ENCODE data around the gene FUBP3.
A peak's percentile ranks its signal among the peaks of the same experiment; 100 is the strongest.

The FUBP3 gene

DNA sequence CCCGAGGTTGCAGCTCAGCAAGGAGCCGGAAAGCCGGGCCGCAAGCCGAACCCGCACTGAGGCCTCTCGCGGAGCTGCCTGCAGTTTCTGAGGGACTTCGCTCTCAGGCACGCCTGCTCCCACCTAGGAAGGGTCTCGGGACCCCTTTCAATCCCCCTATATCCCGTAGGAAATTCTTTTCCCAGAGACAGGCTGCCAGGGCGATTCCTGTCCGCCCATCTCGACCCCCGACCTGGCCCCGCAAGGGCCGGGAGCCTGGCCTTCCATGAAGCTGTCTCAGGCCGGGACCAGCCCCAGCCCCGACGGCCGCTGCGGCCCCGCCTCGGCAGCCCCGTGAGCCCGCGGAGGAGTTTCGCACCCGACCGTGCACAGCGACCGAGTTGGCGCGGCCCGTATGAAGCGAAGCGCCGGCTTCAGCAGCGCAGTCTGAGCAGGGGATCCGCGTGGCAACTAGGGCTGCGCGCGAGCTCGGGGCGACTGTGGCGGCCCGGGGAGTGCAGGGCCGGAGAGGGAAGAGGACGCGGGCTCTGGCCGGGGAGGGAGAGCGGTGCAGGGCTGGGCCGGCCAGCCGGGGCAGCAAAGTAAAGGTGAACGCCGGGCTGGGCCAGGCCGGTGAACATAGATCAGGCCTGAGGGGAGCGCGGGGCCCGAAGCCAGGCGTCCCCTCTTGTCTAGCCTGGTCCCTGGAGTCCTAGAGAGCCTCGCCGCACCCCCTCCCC, 84.0 kb downstream of the FUBP3 start:
- Mint-ChIP-seq H3K36me3 (peaks cover 1 to 5% of the 10 kb centered on the region in 2 donors), H3K27me3 (peaks cover 60 to 97% of the 10 kb centered on the region in 2 donors), H3K27ac (peak overlapping the region; percentile 82), H3K9me3 (no peaks in the 10 kb centered on the region), H3K4me3 (peak overlapping the region; percentile 50 to 73), H3K4me1 (peaks cover 28 to 69% of the 10 kb centered on the region in 2 donors)
- no peak for DNase-seq
- peak in 1 of 2 donors; percentile 28 for ATAC-seq (replicated peaks)

DNA sequence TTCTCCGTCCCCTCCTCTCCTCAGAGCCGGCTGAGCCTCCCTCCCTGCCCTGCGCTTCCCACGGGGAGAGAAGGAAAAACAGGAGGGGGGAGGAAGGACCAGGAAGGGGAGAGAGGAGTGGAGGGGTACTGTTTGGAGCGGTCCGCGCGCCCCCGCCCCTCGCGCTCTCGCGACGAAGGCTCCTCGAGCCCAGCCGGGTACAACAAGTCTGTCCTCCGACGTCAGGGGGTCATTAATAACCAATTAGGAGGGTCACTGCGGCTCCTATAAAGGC, 84.5 kb downstream of the FUBP3 start:
- Mint-ChIP-seq H3K9me3 (no peaks in the 10 kb centered on the region), H3K36me3 (peaks cover 1 to 3% of the 10 kb centered on the region in 2 donors), H3K27ac (peak overlapping the region; percentile 82), H3K4me3 (peak overlapping the region; percentile 50 to 73), H3K27me3 (peaks cover 60 to 97% of the 10 kb centered on the region in 2 donors), H3K4me1 (peaks cover 28 to 69% of the 10 kb centered on the region in 2 donors)
- ATAC-seq (replicated peaks) (no peak), DNase-seq (no peak)

DNA sequence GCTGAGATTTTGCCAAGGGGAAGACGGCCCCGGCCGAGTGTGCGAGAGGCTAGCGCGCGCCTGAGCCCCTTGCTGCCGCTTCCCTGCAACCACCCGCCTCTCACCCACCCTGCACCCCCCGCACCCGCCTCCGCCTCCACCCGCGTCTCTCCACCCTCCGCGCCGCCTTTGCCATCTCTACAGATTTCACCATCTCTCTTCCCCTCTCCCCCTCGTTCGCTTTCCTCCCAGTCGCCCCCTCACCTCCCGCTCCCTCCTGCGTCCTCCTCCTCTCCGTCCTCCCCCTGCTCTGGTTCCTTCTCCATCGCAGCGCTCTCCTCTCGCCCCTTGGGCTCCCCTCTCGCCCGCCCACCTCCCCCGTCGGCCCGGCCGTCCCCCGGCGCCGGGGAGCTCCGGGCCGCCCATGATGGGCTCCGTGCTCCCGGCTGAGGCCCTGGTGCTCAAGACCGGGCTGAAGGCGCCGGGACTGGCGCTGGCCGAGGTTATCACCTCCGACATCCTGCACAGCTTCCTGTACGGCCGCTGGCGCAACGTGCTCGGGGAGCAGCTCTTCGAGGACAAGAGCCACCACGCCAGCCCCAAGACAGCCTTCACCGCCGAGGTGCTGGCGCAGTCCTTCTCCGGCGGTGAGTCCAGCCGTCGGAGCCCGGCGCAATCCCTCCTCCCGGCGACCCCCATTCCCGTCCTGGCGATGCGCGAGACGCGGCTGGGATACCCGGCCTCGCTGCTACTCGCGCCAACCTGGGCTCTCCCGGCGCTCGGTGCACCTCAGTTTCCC, 85.1 kb downstream of the FUBP3 start, which contains the start of gene PRDM12:
TSS of gene PRDM12 (plus strand) at position 344 of the 778 bp plus-strand sequence. CDS start at position 404, 60 bp downstream.
- ATAC-seq (replicated peaks) (no peak), DNase-seq (no peak)
- Mint-ChIP-seq H3K27me3 (peaks cover 59 to 94% of the 10 kb centered on the region in 2 donors), H3K9me3 (no peaks in the 10 kb centered on the region), H3K4me1 (peaks cover 28 to 69% of the 10 kb centered on the region in 2 donors), H3K4me3 (peak within 1 kb of the TSS; percentile 73 to 75), H3K36me3 (peaks cover 1 to 3% of the 10 kb centered on the region in 2 donors), H3K27ac (peak within 1 kb of the TSS; percentile 89)

DNA sequence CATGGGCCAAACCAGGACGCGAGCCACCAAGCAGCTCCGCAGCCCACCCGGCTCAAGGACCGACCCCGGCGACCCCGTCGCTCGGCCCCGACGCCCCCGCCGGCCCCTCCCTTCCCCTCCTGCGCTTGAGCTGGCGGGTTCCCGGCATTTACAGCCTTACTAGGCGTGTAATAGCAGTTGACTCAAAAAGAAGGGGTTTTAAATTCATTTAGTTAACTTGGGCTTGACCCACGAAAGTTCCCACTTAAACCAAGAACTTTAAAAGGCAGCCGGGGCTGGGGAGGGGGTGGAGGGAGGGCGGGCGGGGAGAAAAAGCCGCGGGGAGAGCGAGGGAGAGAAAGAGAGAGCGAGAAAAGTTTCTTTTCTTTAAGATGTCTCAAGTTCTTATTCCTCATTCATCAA, 85.7 kb downstream of the FUBP3 start:
- peak overlapping the region; percentile 89 for H3K27ac Mint-ChIP-seq
- DNase-seq = no peak
- H3K36me3 Mint-ChIP-seq = peaks cover 0 to 3% of the 10 kb centered on the region in 2 donors
- peaks cover 26 to 64% of the 10 kb centered on the region in 2 donors for H3K4me1 Mint-ChIP-seq
- H3K27me3 Mint-ChIP-seq = peaks cover 54 to 92% of the 10 kb centered on the region in 2 donors
- ATAC-seq (replicated peaks) = no peak
- H3K9me3 Mint-ChIP-seq = no peaks in the 10 kb centered on the region
- peak overlapping the region; percentile 43 to 75 for H3K4me3 Mint-ChIP-seq

DNA sequence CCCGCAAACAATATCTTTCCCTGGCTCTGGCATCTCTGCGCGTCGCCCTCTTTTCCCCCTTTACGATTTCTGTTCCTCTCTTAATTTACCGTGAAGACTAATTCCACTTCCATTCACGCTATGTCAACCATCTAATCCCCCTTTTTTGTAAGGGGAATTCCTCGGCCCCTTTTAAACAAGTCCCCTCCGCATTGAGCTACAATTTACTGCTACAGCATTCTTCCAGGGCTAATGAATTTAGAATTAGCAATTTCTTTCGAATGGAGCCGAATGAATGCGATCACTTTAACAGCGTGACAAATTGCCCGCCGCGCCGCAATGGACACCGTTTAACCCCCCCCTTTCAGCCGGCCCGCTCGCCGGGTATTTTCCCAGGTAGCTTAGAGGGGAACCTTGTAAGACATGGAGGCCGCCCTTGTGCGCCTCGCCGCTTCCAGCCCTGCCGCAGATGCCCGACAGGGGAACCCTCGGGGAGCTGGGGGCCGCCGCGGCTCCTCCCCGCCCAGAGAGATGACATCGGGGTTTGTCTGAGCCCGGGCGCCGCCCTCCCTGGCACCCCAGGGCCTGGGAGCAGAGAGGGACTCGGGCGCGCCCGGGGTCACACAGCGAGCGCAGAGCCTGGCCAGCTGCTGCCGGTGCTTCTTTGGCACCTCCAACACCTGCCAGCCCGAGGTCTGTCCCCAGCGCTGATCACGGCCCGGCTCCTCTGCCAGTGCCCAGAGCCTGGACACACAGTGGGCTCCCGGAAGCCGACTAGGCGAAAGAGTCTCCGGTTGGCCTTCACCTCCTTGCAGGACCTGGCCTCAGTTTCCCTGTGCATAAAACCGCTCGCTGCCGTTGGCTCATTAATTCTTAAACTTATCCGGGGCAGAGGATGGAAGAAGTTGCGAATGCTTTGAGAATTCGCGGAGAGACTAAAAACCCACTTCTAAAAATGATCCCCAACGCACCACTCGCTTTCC, 86.3 kb downstream of the FUBP3 start:
- Mint-ChIP-seq H3K27ac (peak overlapping the region; percentile 89), H3K9me3 (no peaks in the 10 kb centered on the region), H3K36me3 (peaks cover 0 to 3% of the 10 kb centered on the region in 2 donors), H3K4me1 (peaks cover 26 to 63% of the 10 kb centered on the region in 2 donors), H3K27me3 (peaks cover 58 to 95% of the 10 kb centered on the region in 2 donors), H3K4me3 (peak overlapping the region; percentile 66 to 75)
- ATAC-seq (replicated peaks) (peak; percentile 45 to 59), DNase-seq (no peak)

DNA sequence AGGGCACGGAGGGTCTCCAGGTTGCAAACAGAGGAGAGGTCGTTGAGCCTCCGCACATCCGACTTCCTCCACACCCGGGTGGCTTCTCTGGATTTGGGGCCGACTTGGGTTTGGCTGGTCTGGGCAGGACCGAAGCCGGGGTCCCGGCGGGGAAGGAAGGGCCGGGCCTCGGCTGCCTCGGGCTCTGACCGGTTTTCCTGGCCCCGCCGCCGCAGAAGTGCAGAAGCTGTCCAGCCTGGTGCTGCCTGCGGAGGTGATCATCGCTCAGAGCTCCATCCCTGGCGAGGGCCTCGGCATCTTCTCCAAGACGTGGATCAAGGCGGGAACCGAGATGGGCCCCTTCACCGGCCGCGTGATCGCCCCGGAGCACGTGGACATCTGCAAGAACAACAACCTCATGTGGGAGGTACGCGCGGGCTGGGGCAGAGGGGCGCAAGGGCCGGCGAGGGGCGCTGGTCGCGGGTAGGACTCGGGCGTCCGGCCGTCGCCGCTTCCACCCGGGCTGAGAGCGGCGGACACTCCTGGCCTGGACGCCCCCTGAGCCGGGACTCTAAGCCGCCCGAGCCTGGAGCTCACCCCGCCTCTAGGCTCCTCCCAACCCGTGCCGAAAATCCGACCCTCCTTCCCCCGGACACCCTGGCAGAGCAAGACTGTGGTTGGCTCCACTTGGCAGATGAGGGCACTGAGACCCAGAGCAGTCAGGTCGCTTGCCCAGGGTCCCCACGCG, 87.2 kb downstream of the FUBP3 start:
- Mint-ChIP-seq H3K9me3 (no peaks in the 10 kb centered on the region), H3K27me3 (peaks cover 59 to 88% of the 10 kb centered on the region in 2 donors), H3K36me3 (peaks cover 0 to 3% of the 10 kb centered on the region in 2 donors), H3K4me3 (peak overlapping the region in 1 of 2 donors; percentile 16), H3K27ac (peak overlapping the region; percentile 47), H3K4me1 (peaks cover 24 to 55% of the 10 kb centered on the region in 2 donors)
- DNase-seq = no peak
- ATAC-seq (replicated peaks) = no peak

DNA sequence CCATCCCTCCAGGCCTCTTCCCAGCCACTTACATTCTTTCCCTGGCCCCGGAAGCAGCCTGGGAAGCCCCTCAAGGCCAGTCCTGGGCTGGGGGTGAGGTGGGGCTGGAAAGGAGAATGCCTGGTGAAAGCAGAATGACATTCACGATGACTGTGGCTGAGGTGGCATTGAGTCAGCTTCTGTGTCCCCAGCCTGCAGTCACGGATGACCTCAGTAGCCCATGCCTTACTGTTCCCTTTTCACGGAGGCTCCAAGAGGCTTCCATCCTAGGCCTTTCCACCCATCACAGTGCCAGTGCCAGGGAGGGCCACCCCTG, 87.7 kb downstream of the FUBP3 start:
- H3K4me1 Mint-ChIP-seq = peaks cover 20 to 50% of the 10 kb centered on the region in 2 donors
- no peak for ATAC-seq (replicated peaks)
- H3K9me3 Mint-ChIP-seq = no peaks in the 10 kb centered on the region
- H3K36me3 Mint-ChIP-seq = peaks cover 0 to 3% of the 10 kb centered on the region in 2 donors
- H3K4me3 Mint-ChIP-seq = peak overlapping the region in 1 of 2 donors; percentile 16
- peaks cover 53 to 83% of the 10 kb centered on the region in 2 donors for H3K27me3 Mint-ChIP-seq
- no peak for DNase-seq
- peak overlapping the region; percentile 47 for H3K27ac Mint-ChIP-seq

DNA sequence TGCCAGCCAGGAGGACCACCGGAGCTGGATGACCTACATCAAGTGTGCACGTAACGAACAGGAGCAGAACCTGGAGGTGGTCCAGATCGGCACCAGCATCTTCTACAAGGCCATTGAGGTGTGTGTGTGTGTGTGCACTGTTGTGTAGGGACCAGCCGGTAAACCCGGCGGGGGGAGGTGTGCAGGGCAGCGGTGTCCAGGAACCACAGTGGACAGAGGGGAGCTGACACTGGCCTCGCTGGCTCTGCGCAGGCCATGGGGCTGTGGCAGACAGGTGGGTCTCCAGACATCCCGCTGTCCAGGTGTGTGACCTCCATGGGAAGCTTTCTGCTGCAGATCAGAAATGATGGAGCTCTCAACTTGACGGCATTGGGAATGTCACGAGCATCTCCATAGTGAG, 88.8 kb downstream of the FUBP3 start:
- Mint-ChIP-seq H3K4me1 (peaks cover 13 to 38% of the 10 kb centered on the region in 2 donors), H3K4me3 (no peak overlapping the region), H3K27ac (no peak overlapping the region), H3K36me3 (peaks cover 0 to 3% of the 10 kb centered on the region in 2 donors), H3K27me3 (peaks cover 46 to 82% of the 10 kb centered on the region in 2 donors), H3K9me3 (no peaks in the 10 kb centered on the region)
- DNase-seq = no peak
- ATAC-seq (replicated peaks) = no peak

DNA sequence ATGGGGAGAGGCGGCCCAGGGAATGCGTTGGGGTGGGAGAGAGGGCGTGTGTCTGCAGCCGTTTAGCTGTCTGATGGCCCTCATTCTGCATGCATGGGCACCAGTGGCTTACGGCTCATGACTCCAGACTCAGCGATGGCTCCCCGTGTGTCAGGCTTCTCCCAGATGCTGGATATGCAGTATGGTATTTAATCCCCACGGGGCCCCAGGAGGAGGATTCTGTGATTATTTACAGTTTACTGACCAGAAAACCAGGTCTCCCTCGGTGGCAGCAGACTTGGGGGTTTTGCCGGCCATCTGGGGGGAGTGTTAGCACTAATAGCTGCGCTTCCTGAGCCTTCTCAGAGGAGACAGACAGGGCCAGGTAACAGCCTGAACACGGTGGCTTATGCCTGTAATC, 89.3 kb downstream of the FUBP3 start:
- Mint-ChIP-seq H3K9me3 (no peaks in the 10 kb centered on the region), H3K4me3 (no peak overlapping the region), H3K36me3 (peaks cover 0 to 3% of the 10 kb centered on the region in 2 donors), H3K4me1 (peaks cover 13 to 34% of the 10 kb centered on the region in 2 donors), H3K27me3 (peaks cover 45 to 78% of the 10 kb centered on the region in 2 donors), H3K27ac (no peak overlapping the region)
- no peak for DNase-seq
- ATAC-seq (replicated peaks) = no peak

DNA sequence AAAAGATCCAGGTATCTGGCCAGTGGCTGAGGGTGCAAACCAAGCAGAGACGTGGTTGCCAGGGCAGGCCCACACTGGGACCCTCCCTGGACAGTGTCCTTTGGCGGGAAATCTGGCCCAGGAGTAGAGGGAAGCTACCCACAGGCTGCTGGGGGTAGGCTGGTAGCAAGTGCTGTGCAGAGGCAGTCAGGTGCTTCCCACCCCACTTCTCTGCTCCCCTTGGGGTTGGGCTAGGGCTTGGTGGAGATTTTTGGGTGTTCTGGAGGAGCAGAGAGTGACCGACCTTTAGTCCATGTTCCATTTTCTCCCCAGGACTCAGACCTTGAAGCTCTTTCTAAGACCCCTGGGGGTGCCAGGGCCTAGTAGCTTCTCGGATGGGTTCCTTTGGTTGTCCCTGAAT, 90.6 kb downstream of the FUBP3 start:
- H3K4me1 Mint-ChIP-seq = peaks cover 7 to 22% of the 10 kb centered on the region in 2 donors
- DNase-seq (no peak), ATAC-seq (replicated peaks) (no peak)
- H3K27ac Mint-ChIP-seq = no peak overlapping the region
- no peaks in the 10 kb centered on the region for H3K9me3 Mint-ChIP-seq
- H3K36me3 Mint-ChIP-seq = peaks cover 0 to 3% of the 10 kb centered on the region in 2 donors
- H3K4me3 Mint-ChIP-seq = no peak overlapping the region
- H3K27me3 Mint-ChIP-seq = peaks cover 39 to 65% of the 10 kb centered on the region in 2 donors

DNA sequence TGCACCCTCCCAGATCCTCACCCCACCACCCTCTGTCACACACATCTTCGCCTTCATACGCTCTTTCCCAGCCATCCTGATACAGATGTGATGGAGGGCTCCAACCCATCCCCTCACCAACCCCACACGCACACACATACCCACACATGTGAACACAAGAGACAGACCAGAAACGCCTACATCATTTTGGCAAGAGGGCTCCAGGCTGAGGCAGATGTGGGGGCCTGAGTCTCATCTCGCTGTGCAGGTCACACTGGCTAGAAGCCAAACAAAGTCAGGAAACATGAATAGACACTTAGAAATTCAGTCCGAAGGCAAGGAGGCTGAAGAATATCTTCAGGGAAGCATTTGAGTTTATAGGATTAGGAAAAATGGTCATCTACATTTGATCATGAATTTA, 91.3 kb downstream of the FUBP3 start:
- H3K4me1 Mint-ChIP-seq = peaks cover 3 to 15% of the 10 kb centered on the region in 2 donors
- no peaks in the 10 kb centered on the region for H3K36me3 Mint-ChIP-seq
- peaks cover 33 to 61% of the 10 kb centered on the region in 2 donors for H3K27me3 Mint-ChIP-seq
- DNase-seq (no peak), ATAC-seq (replicated peaks) (no peak)
- no peak overlapping the region for H3K4me3 Mint-ChIP-seq
- H3K27ac Mint-ChIP-seq = no peak overlapping the region
- no peaks in the 10 kb centered on the region for H3K9me3 Mint-ChIP-seq

DNA sequence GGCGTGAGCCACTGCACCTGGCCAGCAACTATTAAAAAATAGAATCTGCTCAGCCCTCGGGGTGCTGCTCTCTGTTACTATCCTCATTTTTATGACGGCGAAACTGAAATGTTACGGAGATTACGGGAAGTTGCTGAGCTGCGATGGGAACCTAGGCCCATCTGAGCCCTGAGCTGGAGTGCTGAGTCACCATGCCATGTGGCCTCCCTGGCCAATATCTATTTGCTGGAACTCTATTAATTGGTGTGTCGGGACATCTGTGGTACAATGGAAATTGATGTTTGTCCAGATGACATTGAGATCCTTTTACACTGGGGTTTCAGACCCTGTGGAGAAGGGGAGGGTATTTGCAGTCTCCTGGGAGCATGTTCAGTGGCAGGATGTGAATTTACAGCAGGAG, 93.1 kb downstream of the FUBP3 start:
- Mint-ChIP-seq H3K4me1 (no peaks in the 10 kb centered on the region), H3K9me3 (no peaks in the 10 kb centered on the region), H3K36me3 (no peaks in the 10 kb centered on the region), H3K4me3 (no peak overlapping the region), H3K27ac (no peak overlapping the region), H3K27me3 (peaks cover 19 to 60% of the 10 kb centered on the region in 2 donors)
- no peak for DNase-seq
- ATAC-seq (replicated peaks) = no peak

DNA sequence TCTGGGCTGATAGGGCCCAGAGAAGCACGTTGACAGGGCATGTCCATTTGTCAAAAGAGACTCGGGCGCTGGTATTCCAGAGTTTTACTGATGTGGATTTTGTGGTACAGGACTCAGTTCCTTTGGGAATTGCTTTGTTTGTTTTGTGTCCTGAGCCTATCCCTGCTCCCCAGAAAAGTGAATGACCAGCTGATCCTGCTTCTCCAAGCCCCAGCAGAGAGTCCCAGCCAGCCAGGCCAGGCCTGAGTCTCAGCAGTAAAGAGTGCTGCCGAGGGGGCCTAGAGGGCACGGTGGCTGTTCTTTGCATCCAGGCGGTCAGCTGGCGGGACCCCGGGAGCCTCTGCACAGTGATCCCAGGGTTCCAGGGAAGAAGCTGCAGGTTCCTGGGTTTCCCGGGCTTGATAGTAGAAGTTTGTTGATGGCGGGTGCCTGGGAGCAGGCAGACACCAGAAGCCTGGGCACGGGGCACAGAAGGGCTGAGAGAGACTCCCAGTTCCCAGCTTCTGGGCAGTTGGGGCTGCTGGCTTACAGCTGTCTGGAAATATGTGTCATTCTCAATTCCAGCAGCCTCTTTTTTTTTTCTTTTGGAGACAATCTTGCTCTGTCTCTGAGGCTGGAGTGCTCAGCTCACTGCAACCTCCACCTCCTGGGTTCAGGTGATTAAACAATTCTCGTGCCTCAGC, 93.7 kb downstream of the FUBP3 start:
- no peak overlapping the region for H3K4me3 Mint-ChIP-seq
- H3K27me3 Mint-ChIP-seq = peaks cover 15 to 60% of the 10 kb centered on the region in 2 donors
- no peak for ATAC-seq (replicated peaks)
- H3K4me1 Mint-ChIP-seq = no peaks in the 10 kb centered on the region
- no peak overlapping the region for H3K27ac Mint-ChIP-seq
- H3K9me3 Mint-ChIP-seq = no peaks in the 10 kb centered on the region
- H3K36me3 Mint-ChIP-seq = no peaks in the 10 kb centered on the region
- DNase-seq = no peak
